GM12892 (cell line): ENCODE measurements around the gene ARHGDIG.

Source experiments
- POLR2A ChIP-seq: IDR thresholded peaks from 2 replicates; pipeline ENCODE4 v1.6.1; 2011; ENCODE audit warnings: low read depth, low read length, control low read depth
- POLR2AphosphoS5 ChIP-seq: IDR thresholded peaks from 2 replicates; pipeline ENCODE4 v1.6.1; 2011; ENCODE audit warnings: low read depth, low read length, control low read depth
- TAF1 ChIP-seq: IDR thresholded peaks from 2 replicates; pipeline ENCODE4 v1.6.1; 2011; ENCODE audit warnings: low read depth, mild to moderate bottlenecking, control low read depth, low read length, borderline replicate concordance

- TF ChIP-seq POLR2A (no peak), TAF1 (no peak), POLR2AphosphoS5 (no peak)
Measured at GRCh38 chr16:318628-319027, 38.2 kb downstream of the ARHGDIG start.
